Stimulated activated CD4-positive, alpha-beta T cell treated with anti-CD3 and anti-CD28 coated beads, Interleukin-2, amount 100 ng/mL, for 24 hours (primary cell): ENCODE results near the gene GAL3ST3.
"Not testable (repeated sequence)": the region's sequence is repeated elsewhere in the genome, so short reads cannot be mapped to it uniquely, and the experiment has no call there.

ENCODE experiments used
- DNase-seq, 2 donors: peaks; one replicate each; pipeline ENCODE4 v3.0.0-alpha.2; 2020

GAL3ST3 gene, protein sequence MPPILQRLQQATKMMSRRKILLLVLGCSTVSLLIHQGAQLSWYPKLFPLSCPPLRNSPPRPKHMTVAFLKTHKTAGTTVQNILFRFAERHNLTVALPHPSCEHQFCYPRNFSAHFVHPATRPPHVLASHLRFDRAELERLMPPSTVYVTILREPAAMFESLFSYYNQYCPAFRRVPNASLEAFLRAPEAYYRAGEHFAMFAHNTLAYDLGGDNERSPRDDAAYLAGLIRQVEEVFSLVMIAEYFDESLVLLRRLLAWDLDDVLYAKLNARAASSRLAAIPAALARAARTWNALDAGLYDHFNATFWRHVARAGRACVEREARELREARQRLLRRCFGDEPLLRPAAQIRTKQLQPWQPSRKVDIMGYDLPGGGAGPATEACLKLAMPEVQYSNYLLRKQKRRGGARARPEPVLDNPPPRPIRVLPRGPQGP

DNA sequence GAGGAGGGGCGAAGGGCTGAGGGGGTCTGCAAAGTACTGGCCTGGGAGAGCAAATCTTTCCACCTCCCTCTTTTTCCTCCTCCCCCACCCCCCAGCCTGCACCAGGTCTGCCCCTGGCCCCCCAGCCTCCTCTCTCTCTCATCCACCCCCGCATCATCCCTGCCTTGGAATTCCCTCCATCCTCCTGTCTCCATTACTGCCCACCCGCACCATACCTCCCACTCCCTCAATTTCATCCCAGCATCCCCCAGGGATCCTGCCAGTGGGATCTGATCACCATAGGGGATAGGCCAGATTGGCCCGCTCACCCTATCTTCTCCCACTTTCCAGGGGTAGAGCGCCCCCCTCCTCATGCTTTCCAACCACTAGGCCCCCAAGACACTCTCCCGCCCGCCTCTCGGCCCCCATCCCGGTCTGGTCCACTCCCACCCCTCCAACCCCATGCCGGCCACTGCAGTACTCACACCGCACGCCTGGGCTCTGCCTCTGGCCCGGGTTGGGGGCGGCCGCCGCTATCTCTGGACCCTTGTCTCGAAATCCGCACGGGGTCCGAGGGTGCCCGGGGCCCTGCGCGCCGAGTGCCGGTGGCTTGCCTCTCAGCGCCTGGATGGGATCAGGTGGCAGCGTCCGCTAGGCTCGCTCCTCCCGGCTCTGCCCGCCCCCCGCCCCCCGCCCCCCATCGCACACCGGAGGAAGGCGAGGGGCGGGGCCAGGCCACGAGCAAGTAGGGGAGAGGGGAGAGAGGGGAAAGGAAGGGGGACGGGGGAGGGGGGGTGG is at the start of gene GAL3ST3:
TSS of gene GAL3ST3 (minus strand) at position 615 of the 777 bp plus-strand sequence. CDS start 3,746 bp downstream, outside the sequence.
- no peak for DNase-seq

DNA sequence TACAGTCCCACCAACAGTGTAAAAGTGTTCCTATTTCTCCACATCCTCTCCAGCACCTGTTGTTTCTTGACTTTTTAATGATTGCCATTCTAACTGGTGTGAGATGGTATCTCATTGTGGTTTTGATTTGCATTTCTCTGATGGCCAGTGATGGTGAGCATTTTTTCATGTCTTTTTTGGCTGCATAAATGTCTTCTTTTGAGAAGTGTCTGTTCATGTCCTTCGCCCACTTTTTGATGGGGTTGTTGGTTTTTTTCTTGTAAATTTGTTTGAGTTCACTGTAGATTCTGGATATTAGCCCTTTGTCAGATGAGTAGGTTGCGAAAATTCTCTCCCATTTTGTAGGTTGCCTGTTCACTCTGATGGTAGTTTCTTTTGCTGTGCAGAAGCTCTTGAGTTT is 43.2 kb upstream of the GAL3ST3 start:
- not testable (repeated sequence) for DNase-seq

DNA sequence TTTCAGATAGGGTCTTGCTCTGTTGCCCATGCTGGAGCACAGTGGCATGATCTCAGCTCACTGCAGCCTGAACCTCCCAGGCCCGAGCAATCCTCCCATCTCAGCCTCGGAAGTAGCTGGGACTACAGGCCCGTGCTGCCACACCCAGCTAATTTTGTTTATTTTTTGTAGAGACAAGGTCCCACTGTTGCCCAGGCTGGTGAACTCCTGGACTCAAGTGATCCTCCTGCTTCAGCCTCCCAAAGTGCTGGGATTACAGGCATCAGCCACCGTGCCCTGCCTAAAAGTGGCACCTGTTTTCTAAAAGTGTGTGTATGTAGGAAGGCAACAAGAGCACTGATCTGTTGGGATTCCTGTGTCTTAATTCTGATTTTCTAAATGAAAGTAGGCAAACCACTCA is 41.3 kb upstream of the GAL3ST3 start:
- DNase-seq: no peak

DNA sequence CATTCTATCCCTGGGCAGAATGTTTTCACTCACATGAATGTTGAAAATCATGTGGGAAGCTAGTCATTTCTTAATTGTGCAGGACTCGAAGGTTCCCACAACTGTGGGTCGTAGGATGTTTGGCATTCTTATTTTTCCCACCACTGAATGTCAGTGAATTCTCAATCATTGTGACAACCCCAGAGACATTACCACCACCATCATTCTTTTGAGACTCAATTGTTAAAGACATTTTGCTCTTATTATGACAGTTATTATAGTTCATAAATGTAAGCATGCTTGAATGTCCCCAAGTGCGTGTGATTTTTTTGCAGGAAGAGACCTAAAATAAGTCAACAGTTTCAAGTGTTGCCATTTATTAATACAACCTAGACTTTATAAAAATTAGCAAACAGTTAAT is 40.1 kb upstream of the GAL3ST3 start:
- DNase-seq: no peak

DNA sequence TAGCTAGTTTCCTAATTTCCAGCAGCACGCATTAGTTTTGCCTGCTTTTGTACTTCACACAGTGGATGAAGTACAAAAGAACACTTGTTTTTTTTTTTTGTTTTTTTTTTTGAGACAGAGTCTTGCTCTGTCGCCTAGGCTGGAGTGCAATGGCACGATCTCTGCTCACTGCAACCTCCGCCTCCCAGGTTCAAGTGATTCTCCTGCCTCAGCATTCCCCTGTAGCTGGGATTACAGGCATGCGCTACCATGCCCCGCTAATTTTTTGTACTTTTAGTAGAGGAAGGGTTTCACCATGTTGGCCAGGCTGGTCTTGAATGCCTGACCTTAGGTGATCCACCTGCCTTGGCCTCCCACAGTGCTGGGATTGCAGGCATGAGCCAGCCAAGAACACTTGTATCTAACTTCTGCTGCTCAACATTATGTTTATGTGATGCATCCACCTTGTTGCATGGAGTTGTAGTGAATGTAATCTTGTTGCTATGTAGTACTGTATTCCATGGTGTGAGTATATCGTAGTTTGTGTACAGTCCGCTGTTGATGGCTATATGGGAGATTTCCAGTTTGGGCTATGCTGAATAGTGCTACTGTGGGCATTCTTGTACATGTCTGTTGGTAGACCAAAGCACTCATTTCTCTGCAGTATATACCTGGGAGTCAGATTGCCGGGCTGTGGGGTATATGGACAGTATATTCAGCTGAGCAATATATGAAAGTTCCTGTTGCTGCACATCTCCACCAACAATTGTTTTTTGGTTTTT is 38.4 kb upstream of the GAL3ST3 start:
- DNase-seq: peak in 1 of 2 donors; percentile 16

DNA sequence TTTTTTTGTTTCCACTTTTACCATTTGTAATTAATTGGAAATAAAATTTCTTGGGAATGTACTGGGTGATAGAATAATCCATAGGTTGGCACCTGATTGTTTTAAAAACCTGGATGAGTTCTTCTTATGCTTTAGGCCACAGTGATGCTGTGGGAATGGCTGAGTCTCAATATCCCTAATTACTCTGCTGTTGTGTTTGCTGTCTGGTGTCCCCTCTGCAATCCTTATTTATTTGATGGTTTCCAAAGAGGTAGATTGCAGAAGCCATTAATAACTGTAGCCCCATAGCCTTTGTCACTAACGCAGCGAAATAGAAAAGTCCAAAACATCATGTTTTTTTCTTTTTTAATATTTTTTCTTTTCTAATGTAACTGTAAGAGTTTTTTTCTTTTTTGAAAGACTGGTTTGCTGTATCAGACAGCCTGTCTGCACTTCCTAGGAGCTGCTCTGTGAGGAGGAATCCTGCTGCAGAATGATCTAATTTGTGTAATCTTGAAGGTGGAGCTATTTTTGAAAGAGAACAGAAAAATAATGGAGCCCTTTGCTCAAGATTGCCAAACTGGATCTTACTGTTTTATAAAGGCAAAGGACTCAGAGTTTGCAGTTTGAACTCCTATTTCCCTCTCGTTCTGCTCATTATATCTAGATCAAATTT is 36.0 kb upstream of the GAL3ST3 start:
- DNase-seq: no peak

DNA sequence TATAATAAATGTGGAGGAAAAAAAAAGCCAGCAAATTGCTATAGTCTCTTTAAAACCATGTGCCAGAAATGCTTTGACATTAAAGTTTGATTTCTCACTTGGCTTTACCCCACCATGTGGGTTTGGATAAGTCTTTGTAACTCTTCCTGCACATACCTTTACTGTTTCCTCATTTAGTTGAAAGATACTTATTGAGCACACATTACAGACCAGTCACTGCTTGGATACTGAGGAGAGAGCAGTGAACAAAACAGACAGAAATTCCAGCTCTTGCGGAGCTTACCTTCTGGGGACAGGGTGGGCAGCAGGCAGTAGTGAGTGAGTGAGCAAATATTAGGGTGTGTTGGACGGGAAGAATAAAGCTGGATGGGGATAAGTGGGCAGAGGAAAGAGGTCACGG is 34.8 kb upstream of the GAL3ST3 start:
- no peak for DNase-seq

DNA sequence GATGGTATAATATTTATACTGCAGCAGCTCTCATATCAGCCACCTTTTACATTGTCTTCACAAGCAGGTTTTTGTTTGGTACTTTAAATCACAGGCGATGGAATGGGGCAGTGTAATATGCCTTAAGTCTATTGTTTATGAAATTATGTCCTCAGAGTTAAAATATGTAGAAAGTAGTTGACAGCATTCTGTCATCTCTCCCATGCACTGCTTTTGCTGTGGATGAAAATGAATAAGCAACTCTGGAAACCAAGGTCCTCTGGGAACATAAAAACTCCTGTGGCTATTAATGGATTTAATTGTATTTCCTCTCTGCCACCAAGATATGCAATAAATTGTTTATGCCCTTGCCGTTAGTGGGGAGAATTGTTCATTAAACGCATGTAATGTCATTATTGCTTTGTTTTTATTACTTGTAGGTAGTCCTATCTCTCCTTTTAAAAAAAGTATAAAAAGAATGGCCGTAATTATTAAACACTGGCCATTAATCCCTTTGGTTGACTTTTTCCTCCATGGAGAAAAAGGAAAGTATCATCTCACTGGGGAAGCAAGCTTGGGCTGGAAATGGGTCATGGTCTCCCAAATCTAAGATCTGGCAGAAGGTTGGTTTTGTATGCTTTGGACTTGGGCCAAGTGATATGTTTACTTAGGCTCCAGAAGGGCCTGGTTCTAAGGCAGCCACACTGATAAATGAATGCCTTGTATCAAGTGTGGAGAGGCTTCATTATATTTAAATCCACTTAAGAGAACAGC is 34.2 kb upstream of the GAL3ST3 start:
- DNase-seq: peak in 1 of 2 donors; percentile 6

DNA sequence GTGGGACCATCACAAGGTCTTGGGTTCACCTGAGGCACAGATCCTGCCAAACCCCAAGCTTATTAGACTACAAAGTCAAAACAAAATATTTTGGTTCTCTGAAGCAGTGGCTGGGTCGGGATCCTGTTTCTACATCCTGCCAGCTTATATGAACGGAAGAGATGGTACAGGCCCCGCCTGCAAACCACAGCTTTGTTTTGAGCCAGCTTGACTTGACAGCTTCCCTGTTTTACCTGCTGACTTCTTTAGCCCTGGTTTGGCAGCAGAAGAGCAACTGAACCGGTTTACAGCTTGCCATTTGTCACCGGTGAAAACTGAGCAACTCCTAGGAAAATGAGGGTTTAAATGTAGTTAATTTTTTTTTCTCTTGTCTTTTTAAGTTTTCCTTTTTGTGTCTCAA is 32.5 kb upstream of the GAL3ST3 start:
- DNase-seq: peak; percentile 62 to 63

DNA sequence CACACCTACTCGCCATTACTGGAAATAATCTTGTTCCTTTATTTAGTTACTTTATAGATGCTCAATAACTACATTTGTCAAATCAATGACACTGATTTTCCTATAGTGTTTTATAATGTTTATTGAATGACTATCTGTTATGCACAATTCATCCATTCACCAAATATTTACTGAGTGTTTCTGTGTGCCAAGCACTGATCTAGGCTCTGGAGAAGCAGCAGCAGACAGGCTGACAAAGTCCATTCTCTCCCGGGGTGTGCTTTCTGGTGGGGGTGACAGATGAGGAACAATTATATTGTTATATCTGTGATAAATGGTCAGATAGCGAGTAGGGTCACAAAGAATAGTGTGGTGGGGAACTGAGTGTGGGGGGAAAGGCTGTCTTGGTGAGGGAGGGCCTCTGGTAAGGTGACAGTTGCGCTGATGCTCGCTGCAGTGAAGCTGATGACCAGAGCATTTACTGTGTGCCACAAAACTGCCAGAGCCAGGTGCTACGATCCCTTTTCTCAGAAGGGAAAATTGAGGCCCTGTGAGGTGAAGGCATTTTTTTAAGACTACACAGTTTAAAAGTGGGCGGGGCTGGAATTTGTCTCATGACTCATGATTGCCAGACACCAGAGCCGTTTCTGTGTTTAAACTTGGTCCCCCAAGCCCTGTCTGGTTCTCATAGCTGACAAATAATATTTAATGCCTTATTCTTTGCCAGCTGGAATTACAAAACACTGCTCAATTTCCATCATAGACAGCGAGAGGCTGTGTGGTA is 31.3 kb upstream of the GAL3ST3 start:
- peak; percentile 68 to 73 for DNase-seq

DNA sequence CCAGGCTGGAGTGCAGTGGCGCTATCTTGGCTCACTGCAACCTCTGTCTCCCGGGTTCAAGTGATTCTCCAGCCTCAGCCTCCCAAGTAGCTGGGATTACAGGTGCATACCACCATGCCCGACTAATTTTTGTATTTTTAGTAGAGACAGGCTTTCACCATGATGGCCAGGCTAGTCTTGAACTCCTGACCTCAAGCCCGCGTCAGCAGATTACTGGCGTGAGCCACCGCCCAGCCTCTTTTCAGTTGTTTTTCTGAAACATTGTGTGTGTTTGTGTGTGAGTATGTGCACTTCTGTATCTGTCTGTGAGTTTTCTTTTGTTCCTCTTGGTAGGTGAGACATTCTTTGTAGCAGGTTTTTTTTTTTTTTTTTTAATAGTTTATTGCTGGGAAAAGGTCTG is 30.0 kb upstream of the GAL3ST3 start:
- peak in 1 of 2 donors; percentile 22 for DNase-seq

DNA sequence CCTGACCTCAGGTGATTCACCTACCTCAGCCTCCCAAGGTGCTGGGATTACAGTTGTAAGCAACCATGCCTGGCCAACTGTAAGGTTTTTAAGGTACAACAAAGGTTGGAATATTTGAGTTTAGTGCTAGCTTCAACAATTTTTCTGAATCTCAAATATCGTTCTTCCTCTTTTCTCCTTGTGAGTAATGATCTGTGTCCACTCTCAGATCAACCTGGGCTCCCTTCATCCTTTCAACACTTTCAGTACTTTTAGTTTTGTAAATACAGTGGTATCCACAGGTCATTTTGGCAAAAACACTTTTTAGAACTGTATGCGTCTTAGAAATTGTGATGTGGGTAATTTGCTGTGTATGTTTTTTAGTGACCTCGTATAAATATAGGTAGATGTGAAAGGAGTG is 29.0 kb upstream of the GAL3ST3 start:
- DNase-seq: no peak

DNA sequence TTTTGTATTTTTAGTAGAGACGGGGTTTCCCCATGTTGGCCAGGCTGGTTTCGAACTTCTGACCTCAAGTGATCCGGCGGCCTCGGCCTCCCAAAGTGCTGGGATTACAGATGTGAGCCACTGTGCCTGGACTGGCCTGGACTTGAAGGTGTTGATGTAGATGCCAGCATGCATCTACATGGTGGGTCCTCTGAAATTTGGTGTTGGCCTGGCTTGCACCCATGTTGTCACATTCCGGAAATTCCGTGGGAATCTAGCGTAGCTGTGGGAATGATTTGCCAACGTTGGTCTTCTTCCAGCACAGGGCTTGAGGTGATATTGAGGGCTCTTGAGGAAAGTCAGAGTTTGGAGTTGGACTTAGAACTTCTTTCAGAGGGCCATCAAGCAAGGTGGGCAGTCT is 27.6 kb upstream of the GAL3ST3 start:
- peak in 1 of 2 donors; percentile 11 for DNase-seq

DNA sequence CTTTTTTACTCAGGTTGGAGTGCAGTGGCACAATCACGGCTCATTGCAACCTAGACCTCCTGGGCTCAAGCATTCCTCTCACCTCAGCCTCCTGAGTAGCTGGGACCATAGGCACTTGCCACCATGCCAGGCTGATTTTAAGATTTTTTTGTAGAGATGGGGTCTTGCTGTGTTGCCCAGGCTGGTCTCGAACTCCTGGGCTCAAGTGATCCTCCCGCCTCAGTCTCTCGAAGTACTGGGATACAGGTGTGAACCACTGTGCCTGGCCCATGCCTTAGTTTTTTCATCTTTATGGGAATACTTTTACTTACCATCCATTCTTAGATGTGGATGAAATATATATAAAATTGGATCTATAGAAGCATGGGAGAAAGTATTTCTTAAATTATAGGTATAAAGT is 26.3 kb upstream of the GAL3ST3 start:
- peak in 1 of 2 donors; percentile 12 for DNase-seq

DNA sequence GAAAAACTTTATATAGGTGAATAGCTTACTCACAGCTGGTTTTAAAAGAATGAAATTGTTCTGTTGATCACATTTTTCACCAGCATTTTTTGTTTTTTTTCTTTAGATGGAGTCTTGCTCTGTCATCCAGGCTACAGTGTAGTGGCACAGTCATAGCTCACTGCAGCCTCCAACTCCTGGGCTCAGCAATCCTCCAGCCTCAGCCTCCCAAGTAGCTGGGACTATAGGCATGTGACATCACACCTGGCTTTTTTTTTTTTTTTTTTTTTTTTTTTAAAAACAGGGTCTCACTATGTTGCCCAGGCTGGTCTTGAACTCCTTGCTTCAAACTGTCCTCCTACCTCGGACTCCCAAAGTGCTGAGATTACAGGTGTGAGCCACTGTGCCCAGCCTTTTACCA is 24.7 kb upstream of the GAL3ST3 start:
- DNase-seq: peak in 1 of 2 donors; percentile 17

DNA sequence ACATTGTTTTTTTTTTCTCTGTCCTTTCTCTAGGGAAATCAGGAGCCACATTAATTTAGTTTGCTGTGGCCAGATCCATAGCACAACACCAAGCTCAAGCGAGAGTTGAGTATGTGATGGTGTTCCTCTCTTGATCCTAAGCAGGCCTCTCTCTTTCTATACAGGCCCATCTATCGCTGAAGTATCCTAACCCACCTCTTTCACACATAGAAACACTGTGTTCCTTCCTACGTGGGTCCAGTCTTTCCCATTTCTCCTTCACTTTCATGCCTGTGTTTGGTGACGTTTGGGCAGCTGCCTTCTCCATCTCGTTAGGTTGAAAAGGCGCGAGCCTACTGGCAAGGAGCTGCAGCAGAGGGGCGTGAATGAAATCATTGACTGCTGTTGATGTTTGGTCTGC is 23.6 kb upstream of the GAL3ST3 start:
- no peak for DNase-seq

DNA sequence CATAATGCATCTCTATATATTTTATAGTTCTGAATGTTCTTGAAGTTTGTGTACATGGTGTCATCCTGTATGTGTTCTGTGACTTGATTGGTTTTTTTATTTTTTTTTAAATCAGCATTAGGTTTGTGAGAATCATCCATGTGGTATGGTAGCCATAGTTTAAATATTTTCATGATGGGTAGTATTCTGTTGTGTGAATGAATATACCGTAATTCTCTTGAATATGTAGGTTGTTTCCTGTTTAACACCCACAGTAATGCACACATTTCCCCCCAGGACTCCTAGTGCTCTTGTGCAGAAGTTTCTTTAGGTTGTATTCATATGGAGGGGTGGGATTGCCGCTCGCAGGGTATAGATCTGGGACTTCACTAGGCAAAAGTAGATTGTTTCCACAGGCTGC is 23.1 kb upstream of the GAL3ST3 start:
- DNase-seq: peak in 1 of 2 donors; percentile 18

DNA sequence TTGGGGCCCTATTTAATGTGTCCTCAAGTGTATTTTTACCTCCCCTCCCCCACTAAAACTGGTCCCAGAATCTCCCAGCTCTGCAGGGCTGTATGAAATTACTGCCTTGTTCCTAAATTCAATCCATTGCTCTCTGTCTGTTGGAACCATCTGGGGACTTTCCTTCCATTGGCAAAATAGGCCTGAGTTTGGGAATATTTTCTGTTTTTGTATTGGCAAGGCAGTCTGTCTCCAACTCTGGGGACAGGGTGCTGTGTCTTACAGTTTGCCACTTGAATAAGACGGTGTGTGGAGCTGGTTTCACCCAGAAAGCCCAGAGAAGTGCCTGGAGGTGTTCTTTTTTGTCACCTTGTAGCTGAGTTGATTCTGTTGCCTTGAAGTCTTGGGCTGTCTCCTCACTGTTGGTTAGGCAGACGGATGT is 22.4 kb upstream of the GAL3ST3 start:
- DNase-seq: peak in 1 of 2 donors; percentile 30

DNA sequence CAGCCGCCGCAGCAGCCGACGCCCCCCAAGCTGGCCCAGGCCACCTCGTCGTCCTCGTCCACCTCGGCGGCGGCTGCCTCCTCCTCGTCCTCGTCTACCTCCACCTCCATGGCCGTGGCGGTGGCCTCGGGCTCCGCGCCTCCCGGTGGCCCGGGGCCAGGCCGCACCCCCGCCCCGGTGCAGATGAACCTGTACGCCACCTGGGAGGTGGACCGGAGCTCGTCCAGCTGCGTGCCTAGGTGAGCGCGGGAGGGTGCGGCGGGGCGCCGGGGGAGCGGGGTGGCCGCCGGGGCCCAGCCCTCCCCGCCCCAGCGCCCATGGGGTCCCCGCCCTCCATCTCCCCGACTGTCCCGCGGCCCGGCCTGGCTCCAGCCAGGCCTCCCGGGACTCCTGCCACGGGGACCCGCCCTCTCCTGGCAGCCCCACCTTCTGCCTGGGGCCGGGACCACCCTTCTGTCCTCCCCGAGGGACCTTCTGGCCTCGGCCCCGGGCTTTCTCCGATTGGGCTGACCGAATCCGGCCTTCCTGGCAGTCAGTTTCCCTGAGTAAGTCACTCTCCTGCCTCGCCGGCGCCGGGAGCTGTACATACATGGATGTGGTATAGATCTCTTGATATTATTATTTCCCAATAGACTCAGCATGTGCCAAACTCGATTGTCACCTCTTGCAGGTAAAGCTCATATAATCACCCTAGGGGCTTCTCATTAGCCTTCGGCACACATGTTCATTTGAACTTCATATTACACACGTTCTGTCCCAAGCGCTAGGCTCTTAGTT is 21.8 kb upstream of the GAL3ST3 start:
- peak; percentile 35 to 37 for DNase-seq
